ENCODE measurements around the gene KDM2B.

GRCh38 chr12:121626087-121626852 lies 45.4 kb upstream of the KDM2B start, which contains the start of gene ORAI1:
- TF ChIP-seq CTCF (IDR thresholded peaks at IDR 0.05), result no peak; the same call in 1 of the 2 replicates
- TF ChIP-seq RCOR1 (IDR thresholded peaks at IDR 0.05; ENCODE audit: low read length), result no peak
- TF ChIP-seq RAD21 (IDR thresholded peaks at IDR 0.05; ENCODE audit: low read length), result no peak

Measured in SK-N-SH (cell line).